HepG2 (cell line): ENCODE results near the gene MT1M. TPM values are rescaled to one million over a fixed set of nuclear protein-coding genes. Genes with fewer than 3 reads are reported as not detected.

Experiments
- ELF4 ChIP-seq: sonication (generic); formaldehyde crosslinking; IDR thresholded peaks from 2 replicates; pipeline ENCODE4 v1.5.0; 2020; ENCODE audit warnings: missing genetic modification reagents, mild to moderate bottlenecking, moderate library complexity, borderline replicate concordance
- EZH2 ChIP-seq: conservative IDR thresholded peaks from 2 replicates; pipeline ENCODE4 v1.6.1; 2012; ENCODE audit warnings: mild to moderate bottlenecking, low read depth, low read length, moderate library complexity
- HNF1B ChIP-seq: sonication (generic); formaldehyde crosslinking; IDR thresholded peaks from 2 replicates; pipeline ENCODE4 v1.5.1; 2020; ENCODE audit warnings: mild to moderate bottlenecking, moderate library complexity, missing genetic modification reagents
- HNF4A ChIP-seq: sonication (generic); formaldehyde crosslinking; IDR thresholded peaks from 2 replicates; pipeline ENCODE4 v1.4.0; 2020; ENCODE audit warnings: missing genetic modification reagents
- KIAA2018 ChIP-seq: sonication (generic); formaldehyde crosslinking; IDR thresholded peaks from 2 replicates; pipeline ENCODE4 v1.5.0; 2020; ENCODE audit warnings: mild to moderate bottlenecking, missing genetic modification reagents, borderline replicate concordance
- TIGD3 ChIP-seq: sonication (generic); formaldehyde crosslinking; IDR thresholded peaks from 2 replicates; pipeline ENCODE4 v1.5.1; 2020; ENCODE audit warnings: mild to moderate bottlenecking, missing genetic modification reagents, borderline replicate concordance
- ZFP36L2 ChIP-seq: sonication (generic); formaldehyde crosslinking; IDR thresholded peaks from 2 replicates; pipeline ENCODE4 v1.4.0; 2020; ENCODE audit warnings: missing genetic modification reagents
- ZNF503 ChIP-seq: sonication (generic); formaldehyde crosslinking; IDR thresholded peaks from 2 replicates; pipeline ENCODE4 v1.4.0; 2020; ENCODE audit warnings: missing genetic modification reagents
- ZNF687 ChIP-seq: sonication (generic); formaldehyde crosslinking; IDR thresholded peaks from 2 replicates; pipeline ENCODE4 v1.5.1; 2020; ENCODE audit warnings: mild to moderate bottlenecking, missing genetic modification reagents, moderate library complexity
- polyA plus RNA-seq, 8 experiments: library from polyadenylated mRNA; depleted of rRNA in 3 of 8; stranded (reverse) in 7 of 8; unstranded in 1 of 8; fragments of >200 nt; fragmentation: Illumina TruSeq in 4 of 8; extraction: Trizol in 4 of 8; gene quantifications; 2 replicates each; pipeline versions ENCODE4 v1.2.1 to v1.2.3, GENCODE V29; 2011 to 2016; ENCODE audit warnings: low read depth in 4 of 8, missing spikeins in 1 of 8, mixed read lengths in 1 of 8; ENCODE audit not compliant: insufficient read depth in 1 of 8
- total RNA-seq, 5 experiments: library from RNA; depleted of rRNA; stranded (reverse); fragments of >200 nt; fragmentation: Illumina TruSeq; extraction: Trizol; gene quantifications; 2 replicates each; pipeline ENCODE4 v1.2.3, GENCODE V29; 2016; ENCODE audit warnings: low read depth in 1 of 5

The MT1M gene
- total and polyA plus RNA-seq, 2 of the 13 experiments (the other 11 are each of a cell fraction or from before 2014, with no cell fraction given), result 4.6 TPM; not detected in 1

- TF ChIP-seq KIAA2018 (CRISPR knock-in tag), result no peak
- peak; percentile 77 for TF ChIP-seq ZNF687 (CRISPR knock-in tag)
- TF ChIP-seq ZFP36L2 (CRISPR knock-in tag), result no peak
- TF ChIP-seq HNF4A, result peak; percentile 56
- no peak for TF ChIP-seq HNF1B (CRISPR knock-in tag)
- TF ChIP-seq TIGD3 (CRISPR knock-in tag), result no peak
- no peak for TF ChIP-seq ZNF503 (CRISPR knock-in tag)
- TF ChIP-seq EZH2, result no peak
- TF ChIP-seq ELF4 (CRISPR knock-in tag), result no peak
Observed at GRCh38 chr16:56637814-56638750, 5.6 kb downstream of the MT1M start, which contains the start of gene MT1A (continued).
